ENCODE data around the gene HOXC5.
"Not testable (repeated sequence)": the region's sequence is repeated elsewhere in the genome, so short reads cannot be mapped to it uniquely, and the experiment has no call there.

The HOXC5 gene

GRCh38 chr12:54066408-54066807 is 33.6 kb downstream of the HOXC5 start:
- DNase-seq (ENCODE audit: low read depth in 2 of 2) = no peak

DNA sequence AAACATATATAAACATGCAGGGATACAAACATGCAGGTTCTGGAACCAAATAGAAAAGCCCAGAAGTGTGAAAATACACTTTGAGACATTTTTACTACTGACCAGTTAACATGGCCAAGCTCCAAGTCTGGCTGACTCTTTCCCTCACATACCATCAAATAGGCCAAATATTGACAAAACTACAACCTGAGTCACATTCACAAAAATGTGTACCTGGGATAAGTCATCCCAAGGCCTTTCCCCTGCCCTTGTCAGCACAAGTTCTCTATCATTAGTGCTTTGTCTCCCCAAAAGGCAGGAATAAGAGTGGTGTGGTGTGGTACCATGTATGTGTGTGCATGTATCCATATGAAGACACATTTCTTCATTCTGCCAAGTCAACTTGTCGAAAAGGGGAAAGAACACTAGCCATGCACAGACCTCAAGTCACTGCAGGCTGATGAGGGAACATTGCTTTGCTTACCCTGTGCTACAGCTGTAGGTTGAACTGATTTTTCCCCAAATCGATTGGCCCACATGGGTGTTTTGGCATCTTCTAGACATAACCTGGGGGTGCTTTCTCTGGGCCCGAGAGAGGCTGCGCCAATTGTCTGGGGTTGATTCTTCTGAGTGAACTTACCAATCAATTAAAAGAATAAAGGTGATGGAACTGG is 35.7 kb downstream of the HOXC5 start:
- no peak for DNase-seq (ENCODE audit: low read depth in 2 of 2)

GRCh38 chr12:54071942-54072341 is 39.1 kb downstream of the HOXC5 start:
- no peak for DNase-seq (ENCODE audit: low read depth in 2 of 2)

GRCh38 chr12:54074308-54074707 is 41.5 kb downstream of the HOXC5 start:
- no peak for DNase-seq (ENCODE audit: low read depth in 2 of 2)

DNA sequence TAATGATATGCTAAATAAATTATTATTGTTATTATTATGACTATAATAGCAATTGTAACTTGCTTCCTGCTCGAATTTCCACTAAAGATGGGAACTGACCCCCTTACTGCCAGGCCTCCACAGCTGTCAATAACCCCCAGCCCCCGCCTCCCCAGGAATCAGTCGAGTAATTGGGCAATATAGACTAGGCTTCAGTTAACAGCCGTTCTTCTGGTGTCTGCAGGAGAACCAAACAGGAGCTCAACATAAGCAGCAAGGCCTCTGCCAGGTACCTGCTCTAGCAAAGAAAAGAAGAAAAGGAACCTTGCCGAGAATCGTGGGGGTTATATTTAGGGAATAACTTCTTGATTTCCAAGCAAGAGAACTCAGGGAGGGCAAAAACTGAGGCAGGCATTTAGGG is 42.6 kb downstream of the HOXC5 start:
- DNase-seq (ENCODE audit: low read depth in 2 of 2) = no peak

- DNase-seq (ENCODE audit: low read depth in 2 of 2) = no peak
These were observed 43.1 kb downstream of the HOXC5 start for GRCh38 chr12:54075974-54076373.

DNA sequence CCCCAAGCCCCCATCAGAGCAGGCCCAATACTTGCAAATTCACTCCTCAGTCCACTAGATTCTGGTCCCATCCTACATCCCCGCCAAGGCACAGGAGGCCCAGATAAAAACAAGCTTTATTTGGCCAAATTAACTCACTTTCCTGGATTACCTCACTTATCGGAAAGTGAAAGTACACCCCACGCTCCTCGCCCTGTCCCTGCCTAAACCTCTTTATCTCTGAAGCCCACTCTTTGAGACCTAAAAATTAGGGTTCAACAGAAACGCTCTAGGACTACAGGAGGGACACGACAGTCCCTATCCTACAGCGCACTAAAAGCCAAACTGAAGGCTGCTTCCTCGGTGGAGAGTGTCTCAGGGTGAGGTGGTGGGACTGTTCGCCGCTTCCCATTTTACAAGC is 45.0 kb downstream of the HOXC5 start:
- DNase-seq (ENCODE audit: low read depth in 2 of 2) = not testable (repeated sequence)

- DNase-seq (ENCODE audit: low read depth in 2 of 2) = not testable (repeated sequence)
These were observed 46.3 kb downstream of the HOXC5 start for GRCh38 chr12:54079115-54079514.

DNA sequence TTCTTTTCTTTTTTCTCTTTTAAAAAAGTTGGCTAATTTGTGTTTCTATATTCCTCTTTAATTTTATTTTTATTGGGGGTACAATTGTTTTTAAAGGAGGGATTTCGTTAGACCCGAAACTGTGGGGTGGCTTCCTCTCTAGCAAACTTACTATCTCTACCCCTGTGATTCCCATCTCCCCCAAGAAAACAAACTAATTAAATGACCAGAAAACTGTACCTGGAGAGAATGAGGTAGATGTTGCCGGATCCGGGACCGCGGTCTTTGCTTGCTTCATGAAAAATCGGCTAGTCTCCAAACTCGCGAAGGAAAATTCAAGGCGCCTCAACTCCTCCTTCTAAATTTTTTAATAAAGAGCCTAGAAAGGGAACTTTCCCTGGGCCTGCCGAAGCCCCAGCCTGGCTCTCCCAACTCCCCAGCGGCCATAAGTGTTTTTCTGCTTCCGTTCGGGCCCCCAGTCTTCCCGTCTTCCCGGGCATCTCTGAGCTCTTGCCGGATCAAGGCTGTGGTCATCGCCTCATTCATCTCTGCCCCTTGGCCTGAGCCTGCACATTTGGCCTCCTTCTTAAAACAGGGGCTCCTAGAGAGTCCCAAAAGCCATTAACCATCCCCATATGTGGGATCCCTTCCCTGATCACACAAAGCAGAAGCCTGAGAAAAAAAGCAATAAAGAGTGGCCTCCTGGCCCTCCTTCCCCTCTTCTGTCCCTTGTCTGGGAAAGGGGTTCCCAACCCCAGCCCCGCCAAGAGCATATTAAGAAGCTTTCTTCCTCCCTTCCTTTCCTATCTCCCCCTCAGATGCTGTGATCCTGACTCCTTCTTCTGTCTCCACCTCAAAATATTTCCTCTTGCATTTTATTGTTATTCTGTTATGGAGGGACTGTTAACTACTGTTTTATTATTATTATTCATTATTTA is 47.4 kb downstream of the HOXC5 start:
- DNase-seq (ENCODE audit: low read depth in 2 of 2) = not testable (repeated sequence)

- DNase-seq (ENCODE audit: low read depth in 2 of 2) = not testable (repeated sequence)
These were observed 48.2 kb downstream of the HOXC5 start for GRCh38 chr12:54081053-54081514.

DNA sequence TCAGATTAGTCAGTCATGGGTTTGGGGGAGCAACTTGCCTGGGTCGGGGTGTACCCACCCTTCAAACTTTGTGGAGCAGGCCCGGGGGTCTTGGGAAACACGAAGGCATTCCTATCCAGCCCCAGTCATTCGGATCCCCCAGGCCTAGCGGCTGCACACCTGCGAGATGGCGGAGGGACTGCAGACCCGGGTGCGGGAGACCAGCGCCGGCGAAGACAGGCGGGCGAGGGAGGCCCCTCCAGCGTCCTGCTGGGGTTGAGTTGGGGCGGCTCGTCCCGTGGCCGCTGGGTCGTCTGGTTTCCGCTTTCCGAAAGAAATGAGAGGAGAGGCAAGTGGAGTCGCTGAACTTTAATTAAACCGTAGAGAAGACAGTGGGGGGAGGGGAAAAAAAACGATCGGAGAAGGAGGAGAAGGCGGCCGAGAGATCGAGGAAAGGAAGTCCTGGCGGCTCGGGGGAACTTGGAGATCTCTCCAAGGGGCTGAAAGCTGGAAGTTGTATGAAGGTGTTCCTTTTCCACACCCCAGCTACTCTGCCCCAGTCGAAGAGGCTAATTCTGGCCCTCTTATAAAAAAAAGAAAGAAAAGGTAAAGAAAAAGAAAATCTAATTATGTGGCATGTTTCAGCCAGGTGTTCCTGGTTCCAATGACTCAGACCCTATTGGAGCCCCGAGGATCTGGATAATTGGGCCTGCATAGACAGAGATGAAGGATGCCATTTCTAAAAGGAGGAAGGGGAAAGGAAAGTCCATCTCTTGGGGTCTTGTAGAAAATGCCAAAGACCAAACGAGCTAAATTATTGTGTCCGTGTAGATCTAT is 48.9 kb downstream of the HOXC5 start:
- not testable (repeated sequence) for DNase-seq (ENCODE audit: low read depth in 2 of 2)

DNA sequence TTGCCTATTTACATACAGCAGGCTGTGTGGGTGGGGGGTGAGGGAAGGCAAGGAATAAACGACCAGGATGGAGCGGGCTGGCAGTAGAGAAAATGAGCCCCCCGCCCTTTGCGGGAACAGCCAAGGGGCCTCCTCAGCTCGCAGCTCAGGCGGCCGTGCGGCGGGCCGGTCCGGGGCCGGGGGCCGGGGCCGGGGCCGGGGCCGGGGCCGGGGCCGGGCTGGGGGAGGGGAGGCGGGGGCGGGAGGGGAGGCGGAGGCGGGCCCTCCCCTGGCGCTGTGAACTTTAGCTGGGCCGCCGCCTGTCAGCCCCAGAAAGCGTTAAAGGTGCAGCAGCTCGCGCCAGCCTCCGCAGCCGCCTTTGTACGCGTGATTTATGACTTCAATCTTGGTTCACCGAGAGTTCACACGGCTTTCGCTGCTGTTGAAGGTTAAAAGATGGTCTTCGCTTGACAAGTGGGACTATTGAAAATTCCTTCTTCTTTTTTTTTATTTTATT is 49.6 kb downstream of the HOXC5 start:
- DNase-seq (ENCODE audit: low read depth in 2 of 2) = peak; percentile 19

Data from stimulated activated CD8-positive, alpha-beta memory T cell treated with anti-CD3 and anti-CD28 coated beads, Interleukin-2, amount 100 ng/mL, for 1 hour (primary cell).